Peyer's patch (tissue), 4 donors: Measurements from ENCODE around the gene ALKBH5. TPM values are rescaled to one million over a fixed set of nuclear protein-coding genes. Genes with fewer than 3 reads are reported as not detected.

Experiments
- DNase-seq, 3 donors: peaks; one replicate each; pipeline ENCODE4 v3.0.0-alpha.2; 2017 to 2019
- H3K27ac ChIP-seq, 4 donors: fragments of 200-600 bp; sonication (generic); one replicate each; pipeline ENCODE4 v1.5.1; 2016 to 2019
- H3K27me3 ChIP-seq, 2 donors: fragments of 200-600 bp; sonication (generic); one replicate each; pipeline ENCODE4 v1.5.1; 2019
- H3K36me3 ChIP-seq, 3 donors: fragments of 200-600 bp; sonication (generic); one replicate each; pipeline ENCODE4 v1.5.1; 2016 to 2019
- H3K4me1 ChIP-seq, 4 donors: fragments of 200-600 bp; sonication (generic); one replicate each; pipeline ENCODE4 v1.5.1; 2016 to 2019
- H3K4me3 ChIP-seq, 4 donors: fragments of 200-600 bp; sonication (generic); 1 replicate in 3 of 4; 2 replicates in 1 of 4; pipeline ENCODE4 v1.5.1; 2016 to 2019; ENCODE audit warnings: mild to moderate bottlenecking in 1 of 4
- H3K9me3 ChIP-seq, 4 donors: fragments of 200-600 bp; sonication (generic); one replicate each; pipeline ENCODE4 v1.5.1; 2016 to 2019; ENCODE audit warnings: mild to moderate bottlenecking in 1 of 4
- POLR2A ChIP-seq, 2 donors: fragments of 450-650 bp; IDR thresholded peaks; one replicate each; pipeline ENCODE4 v1.5.1; 2017; ENCODE audit warnings: antibody characterized with exemption in 2 of 2, mild to moderate bottlenecking in 2 of 2, moderate library complexity in 2 of 2
- total RNA-seq, 4 donors: library from RNA; depleted of rRNA; stranded (reverse); fragments of >200 nt; gene quantifications; one replicate each; pipeline ENCODE4 v1.1.0, GENCODE V29; 2016
- TF ChIP-seq, protein P1 (sequence below), 6 experiments: fragments of 450-650 bp in 4 of 6; fragments of 200-600 bp in 2 of 6; sonication (generic) in 1 of 6; IDR thresholded peaks; one replicate each; pipeline ENCODE4 v1.5.1; 2017 to 2019; ENCODE audit warnings: antibody characterized with exemption in 6 of 6, mild to moderate bottlenecking in 3 of 6, moderate library complexity in 1 of 6

ALKBH5 gene
- total RNA-seq, 4 donors from 2014 or later = 65.6 to 78.5 (median 72.9) TPM

DNA sequence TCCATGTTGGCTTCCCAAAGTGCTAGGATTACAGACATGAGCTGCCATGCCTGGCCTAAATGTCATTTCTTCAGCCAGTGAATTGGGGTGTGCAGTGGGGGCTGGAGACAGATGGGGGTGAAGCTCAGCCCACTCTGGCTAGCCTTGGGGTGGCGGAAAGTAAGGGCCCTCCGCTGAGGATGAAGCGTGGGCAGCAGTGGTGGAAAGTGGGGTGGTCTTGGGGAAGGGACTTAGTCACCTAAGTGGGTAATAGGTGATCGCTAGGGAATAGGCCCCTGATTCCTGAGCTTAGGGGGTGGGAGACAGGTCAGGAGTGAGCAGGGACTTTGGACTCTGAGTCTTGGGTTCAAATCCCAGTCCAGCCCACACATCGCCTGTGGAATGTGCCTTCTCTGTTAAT is 44.0 kb downstream of the ALKBH5 start:
- H3K36me3 ChIP-seq = no peaks in the 10 kb centered on the region
- TF ChIP-seq, protein P1, sequence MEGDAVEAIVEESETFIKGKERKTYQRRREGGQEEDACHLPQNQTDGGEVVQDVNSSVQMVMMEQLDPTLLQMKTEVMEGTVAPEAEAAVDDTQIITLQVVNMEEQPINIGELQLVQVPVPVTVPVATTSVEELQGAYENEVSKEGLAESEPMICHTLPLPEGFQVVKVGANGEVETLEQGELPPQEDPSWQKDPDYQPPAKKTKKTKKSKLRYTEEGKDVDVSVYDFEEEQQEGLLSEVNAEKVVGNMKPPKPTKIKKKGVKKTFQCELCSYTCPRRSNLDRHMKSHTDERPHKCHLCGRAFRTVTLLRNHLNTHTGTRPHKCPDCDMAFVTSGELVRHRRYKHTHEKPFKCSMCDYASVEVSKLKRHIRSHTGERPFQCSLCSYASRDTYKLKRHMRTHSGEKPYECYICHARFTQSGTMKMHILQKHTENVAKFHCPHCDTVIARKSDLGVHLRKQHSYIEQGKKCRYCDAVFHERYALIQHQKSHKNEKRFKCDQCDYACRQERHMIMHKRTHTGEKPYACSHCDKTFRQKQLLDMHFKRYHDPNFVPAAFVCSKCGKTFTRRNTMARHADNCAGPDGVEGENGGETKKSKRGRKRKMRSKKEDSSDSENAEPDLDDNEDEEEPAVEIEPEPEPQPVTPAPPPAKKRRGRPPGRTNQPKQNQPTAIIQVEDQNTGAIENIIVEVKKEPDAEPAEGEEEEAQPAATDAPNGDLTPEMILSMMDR (IDR thresholded peaks at IDR 0.05) = no peak
- no peak for TF ChIP-seq POLR2A (IDR thresholded peaks at IDR 0.05)
- H3K27me3 ChIP-seq = no peaks in the 10 kb centered on the region

DNA sequence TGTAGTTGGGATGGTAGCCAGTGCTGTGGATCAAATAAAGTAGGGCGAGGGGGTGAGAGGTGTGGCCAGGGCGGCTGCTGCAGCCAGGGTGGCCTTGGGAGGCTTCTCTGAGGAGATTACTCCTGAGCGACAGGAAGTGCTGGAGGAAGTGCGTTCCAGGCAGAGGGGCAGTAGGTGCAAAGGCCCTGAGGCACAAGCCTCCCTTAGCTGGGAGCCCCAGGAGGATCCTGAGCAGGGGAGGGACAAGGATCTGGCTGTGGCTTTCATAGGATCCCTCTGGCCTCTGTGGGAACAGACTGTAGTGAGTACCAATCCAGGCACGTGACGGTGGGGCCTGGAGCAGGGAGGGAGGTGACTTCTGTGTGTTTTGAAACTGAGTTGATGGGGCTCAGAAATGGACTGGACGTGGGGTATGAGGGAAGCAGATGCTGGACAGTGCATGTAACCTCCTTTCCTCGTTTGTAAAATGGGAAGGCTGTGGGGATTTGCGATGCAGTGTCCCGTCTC is 44.6 kb downstream of the ALKBH5 start:
- no peak for DNase-seq
- H3K27ac ChIP-seq = no peak overlapping the region
- H3K4me3 ChIP-seq = no peak overlapping the region
- TF ChIP-seq, protein P1 (IDR thresholded peaks at IDR 0.05) = no peak
- TF ChIP-seq POLR2A (IDR thresholded peaks at IDR 0.05) = no peak
- H3K27me3 ChIP-seq = no peaks in the 10 kb centered on the region
- H3K9me3 ChIP-seq = no peaks in the 10 kb centered on the region
- H3K4me1 ChIP-seq = peaks cover 3 to 18% (median 11%) of the 10 kb centered on the region in 4 donors
- H3K36me3 ChIP-seq = no peaks in the 10 kb centered on the region

More for the DNA sequence above, 44.0 kb downstream of the ALKBH5 start:
- DNase-seq = no peak
- Histone ChIP-seq H3K9me3 (no peaks in the 10 kb centered on the region), H3K27ac (no peak overlapping the region), H3K4me3 (no peak overlapping the region), H3K4me1 (peaks cover 3 to 18% (median 11%) of the 10 kb centered on the region in 4 donors)

DNA sequence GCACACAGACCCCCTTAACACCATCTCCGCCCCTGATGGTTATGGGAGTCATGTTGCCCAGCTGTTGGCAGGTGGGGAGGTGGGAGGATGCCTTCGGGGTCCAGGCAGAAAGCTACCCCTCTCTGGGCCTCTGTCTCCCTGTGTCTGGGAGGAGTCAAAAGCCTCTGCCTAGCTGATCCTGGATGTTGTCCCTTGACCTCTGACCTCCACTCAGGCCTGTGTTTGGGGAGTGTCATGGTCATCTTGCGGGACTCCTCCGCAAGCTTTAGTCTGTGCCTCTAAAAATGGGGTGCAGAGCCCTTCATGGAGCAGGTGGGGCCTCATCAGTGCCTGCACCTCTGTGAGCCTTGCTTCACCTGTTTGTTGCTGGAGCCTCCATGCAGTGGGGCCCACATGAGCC is 45.6 kb downstream of the ALKBH5 start:
- no peak for TF ChIP-seq POLR2A (IDR thresholded peaks at IDR 0.05)
- TF ChIP-seq, protein P1 (IDR thresholded peaks at IDR 0.05) = no peak
- Histone ChIP-seq H3K27me3 (no peaks in the 10 kb centered on the region), H3K9me3 (no peaks in the 10 kb centered on the region), H3K4me3 (no peak overlapping the region), H3K36me3 (peaks cover 0 to 7% (median 0%) of the 10 kb centered on the region in 3 donors), H3K27ac (no peak overlapping the region), H3K4me1 (peaks cover 3 to 18% (median 11%) of the 10 kb centered on the region in 4 donors)
- DNase-seq = no peak

DNA sequence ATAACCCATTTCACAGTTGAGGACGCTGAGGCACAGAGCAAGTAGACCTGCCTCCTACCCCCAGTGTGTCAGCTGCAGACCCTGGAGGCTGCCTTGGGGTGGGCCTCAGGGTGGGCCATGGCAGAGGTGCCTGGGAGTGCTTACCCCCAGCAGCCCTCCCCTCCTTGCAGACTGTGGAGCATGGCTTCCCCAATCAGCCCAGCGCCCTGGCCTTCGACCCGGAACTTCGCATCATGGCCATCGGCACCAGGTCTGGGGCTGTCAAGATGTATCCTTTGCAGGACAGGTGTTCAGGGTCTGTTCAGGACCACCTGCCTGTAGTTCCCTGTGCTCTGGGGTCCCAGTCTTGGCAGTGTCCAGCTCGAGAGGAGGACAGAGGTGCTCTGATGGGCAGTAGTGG is 46.1 kb downstream of the ALKBH5 start:
- H3K9me3 ChIP-seq = no peaks in the 10 kb centered on the region
- H3K4me1 ChIP-seq = peaks cover 3 to 18% (median 9%) of the 10 kb centered on the region in 4 donors
- no peak overlapping the region for H3K4me3 ChIP-seq
- H3K36me3 ChIP-seq = peaks cover 0 to 12% (median 0%) of the 10 kb centered on the region in 3 donors
- TF ChIP-seq, protein P1 (IDR thresholded peaks at IDR 0.05) = no peak
- TF ChIP-seq POLR2A (IDR thresholded peaks at IDR 0.05) = no peak
- no peak overlapping the region for H3K27ac ChIP-seq
- no peaks in the 10 kb centered on the region for H3K27me3 ChIP-seq
- no peak for DNase-seq

DNA sequence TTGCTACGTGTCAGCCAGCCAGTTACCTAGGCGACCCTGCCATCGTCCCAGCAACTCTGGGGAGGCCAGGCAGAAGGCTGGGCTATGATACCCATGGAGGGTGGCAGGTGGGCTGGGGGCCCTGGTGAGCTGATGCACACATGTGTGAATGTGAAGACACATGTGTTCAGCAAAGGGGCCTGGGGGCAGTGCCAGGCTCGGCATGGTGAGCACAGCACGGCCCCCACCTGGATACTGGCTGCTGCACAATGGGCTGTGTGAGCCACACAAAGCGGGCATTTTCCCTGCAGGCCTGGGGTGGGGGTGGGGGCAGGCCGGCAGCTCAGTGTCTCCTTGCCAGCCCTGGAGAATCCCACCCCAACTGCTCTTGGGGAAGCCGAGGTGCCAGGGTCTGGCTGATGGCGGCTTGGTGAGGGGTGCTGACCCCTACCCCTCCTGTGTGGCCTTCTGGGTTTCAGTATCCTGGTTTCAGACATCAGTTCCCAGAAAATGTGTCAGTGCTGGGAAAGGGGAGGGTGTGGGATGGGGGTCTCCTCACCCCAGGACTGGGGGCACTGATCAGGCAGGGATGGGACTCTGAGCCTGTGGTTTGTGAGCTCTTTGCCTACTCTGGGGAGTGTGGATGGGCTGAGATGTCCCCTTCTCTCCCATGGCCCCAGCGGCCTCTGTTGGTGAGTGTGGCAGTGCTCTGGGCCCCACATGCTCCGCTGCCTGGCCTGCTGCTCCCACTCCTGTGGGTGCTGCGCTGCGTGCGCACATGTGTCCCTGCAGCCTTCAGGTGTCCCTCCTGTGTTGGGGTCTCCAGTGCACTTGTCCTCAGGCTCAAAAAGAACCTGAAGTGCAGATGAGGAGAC is 46.9 kb downstream of the ALKBH5 start:
- Histone ChIP-seq H3K4me3 (no peak overlapping the region), H3K9me3 (no peaks in the 10 kb centered on the region), H3K36me3 (peaks cover 0 to 19% (median 0%) of the 10 kb centered on the region in 3 donors), H3K4me1 (peaks cover 0 to 14% (median 8%) of the 10 kb centered on the region in 4 donors), H3K27me3 (no peaks in the 10 kb centered on the region), H3K27ac (no peak overlapping the region)
- TF ChIP-seq, protein P1 (IDR thresholded peaks at IDR 0.05) = no peak
- no peak for TF ChIP-seq POLR2A (IDR thresholded peaks at IDR 0.05)
- no peak for DNase-seq
